GM12891 (cell line): ENCODE measurements around the gene SMG7.

Experiments
- PAX5 ChIP-seq: IDR thresholded peaks from 2 replicates; pipeline ENCODE4 v1.6.1; 2011; ENCODE audit warnings: low read length, moderate library complexity, mild to moderate bottlenecking; ENCODE audit not compliant: insufficient read depth, severe bottlenecking
- POLR2A ChIP-seq: IDR thresholded peaks from 2 replicates; pipeline ENCODE4 v1.6.1; 2011; ENCODE audit warnings: low read depth, low read length, control low read depth
- POLR2AphosphoS5 ChIP-seq: IDR thresholded peaks from 2 replicates; pipeline ENCODE4 v1.6.1; 2011; ENCODE audit warnings: low read depth, low read length, control low read depth
- POU2F2 ChIP-seq: IDR thresholded peaks from 2 replicates; pipeline ENCODE4 v1.6.1; 2011; ENCODE audit warnings: low read depth, mild to moderate bottlenecking, control low read depth, low read length, moderate library complexity
- SPI1 ChIP-seq: IDR thresholded peaks from 2 replicates; pipeline ENCODE4 v1.6.1; 2011; ENCODE audit warnings: low read depth, low read length, control low read depth
- TAF1 ChIP-seq: IDR thresholded peaks from 2 replicates; pipeline ENCODE4 v1.6.1; 2011; ENCODE audit warnings: low read depth, low read length, control low read depth

DNA sequence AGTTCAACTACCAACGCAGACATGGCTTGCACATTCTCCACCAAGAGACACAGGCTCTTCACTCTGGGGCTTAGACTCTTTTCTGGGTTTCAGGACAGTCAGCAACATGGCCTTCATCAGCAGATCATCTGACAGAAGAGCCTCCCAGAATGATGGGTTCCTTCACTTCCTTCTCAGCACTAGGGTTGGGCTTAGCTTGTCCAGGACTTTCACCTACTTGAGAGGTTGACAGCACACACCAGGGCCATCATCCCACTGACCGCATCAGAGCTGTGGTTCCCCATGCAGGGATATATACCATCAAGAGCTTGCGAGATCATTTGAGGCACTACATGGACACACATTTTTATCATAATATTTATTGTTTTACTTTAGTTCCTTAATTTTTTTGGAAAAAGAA lies 128.3 kb downstream of the SMG7 start:
- no peak for TF ChIP-seq POLR2A
- TF ChIP-seq POLR2AphosphoS5, result no peak
- no peak for TF ChIP-seq SPI1
- TF ChIP-seq TAF1, result no peak
- no peak for TF ChIP-seq POU2F2
- TF ChIP-seq PAX5, result no peak
